D721Med (cell line): ENCODE results near the gene CHCHD6.

Source experiments
- DNase-seq: peaks from one replicate; pipeline ENCODE4 v3.0.0; 2011; ENCODE audit warnings: low spot score; ENCODE audit not compliant: insufficient read length
- FAIRE-seq: peaks from 2 replicates; lab custom pipeline; 2011; peaks lifted over from hg19 to GRCh38; lab: Jason Lieb, UNC
- TF ChIP-seq, protein P1 (sequence below): IDR thresholded peaks from 2 replicates; pipeline ENCODE4 v1.5.1; 2012; ENCODE audit warnings: mild to moderate bottlenecking, control low read depth; ENCODE audit not compliant: insufficient read depth; ENCODE audit errors: missing control alignments

CHCHD6 gene

DNA sequence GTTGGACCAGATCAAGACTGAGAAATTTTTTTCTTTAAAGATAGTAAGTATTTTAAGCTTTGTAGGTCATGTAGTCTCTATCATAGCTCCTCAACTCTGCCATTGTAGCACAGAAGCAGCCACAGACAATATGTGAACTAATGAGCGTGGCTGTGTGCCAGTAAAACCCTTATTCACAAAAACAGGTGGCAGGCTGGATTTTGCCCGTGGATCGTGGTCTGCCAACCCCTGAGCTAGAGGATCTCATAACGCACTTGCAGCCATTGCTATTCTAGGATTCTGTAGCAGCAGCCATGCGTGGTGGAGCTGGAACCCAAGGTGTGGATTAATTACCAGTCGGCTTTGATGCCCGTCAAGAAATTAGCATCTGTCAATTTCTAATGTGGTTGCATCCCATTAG is 210.2 kb downstream of the CHCHD6 start:
- DNase-seq = no peak
- TF ChIP-seq, protein P1, sequence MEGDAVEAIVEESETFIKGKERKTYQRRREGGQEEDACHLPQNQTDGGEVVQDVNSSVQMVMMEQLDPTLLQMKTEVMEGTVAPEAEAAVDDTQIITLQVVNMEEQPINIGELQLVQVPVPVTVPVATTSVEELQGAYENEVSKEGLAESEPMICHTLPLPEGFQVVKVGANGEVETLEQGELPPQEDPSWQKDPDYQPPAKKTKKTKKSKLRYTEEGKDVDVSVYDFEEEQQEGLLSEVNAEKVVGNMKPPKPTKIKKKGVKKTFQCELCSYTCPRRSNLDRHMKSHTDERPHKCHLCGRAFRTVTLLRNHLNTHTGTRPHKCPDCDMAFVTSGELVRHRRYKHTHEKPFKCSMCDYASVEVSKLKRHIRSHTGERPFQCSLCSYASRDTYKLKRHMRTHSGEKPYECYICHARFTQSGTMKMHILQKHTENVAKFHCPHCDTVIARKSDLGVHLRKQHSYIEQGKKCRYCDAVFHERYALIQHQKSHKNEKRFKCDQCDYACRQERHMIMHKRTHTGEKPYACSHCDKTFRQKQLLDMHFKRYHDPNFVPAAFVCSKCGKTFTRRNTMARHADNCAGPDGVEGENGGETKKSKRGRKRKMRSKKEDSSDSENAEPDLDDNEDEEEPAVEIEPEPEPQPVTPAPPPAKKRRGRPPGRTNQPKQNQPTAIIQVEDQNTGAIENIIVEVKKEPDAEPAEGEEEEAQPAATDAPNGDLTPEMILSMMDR = no peak
- no peak for FAIRE-seq

DNA sequence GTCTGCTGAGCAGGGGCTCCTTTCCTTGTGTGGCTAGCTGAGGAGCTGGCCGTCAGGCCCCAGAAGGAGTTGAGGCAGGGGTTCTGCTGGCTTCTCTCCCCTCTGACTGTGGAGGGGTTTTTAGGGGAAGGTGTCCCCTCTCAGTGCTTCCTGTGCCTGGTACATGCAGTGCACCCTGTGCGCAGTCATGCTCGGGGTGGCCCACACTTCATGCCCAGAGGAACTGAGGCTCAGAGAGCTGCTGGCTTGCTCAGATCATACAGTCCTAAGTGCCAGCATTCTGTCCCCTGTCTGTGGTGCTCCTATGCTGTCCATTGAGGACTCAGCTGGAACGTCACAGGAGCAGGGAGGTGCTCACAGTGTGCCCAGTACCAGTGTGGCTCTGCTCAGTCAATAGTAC is 211.0 kb downstream of the CHCHD6 start:
- no peak for DNase-seq
- no peak for FAIRE-seq
- TF ChIP-seq, protein P1 = no peak

DNA sequence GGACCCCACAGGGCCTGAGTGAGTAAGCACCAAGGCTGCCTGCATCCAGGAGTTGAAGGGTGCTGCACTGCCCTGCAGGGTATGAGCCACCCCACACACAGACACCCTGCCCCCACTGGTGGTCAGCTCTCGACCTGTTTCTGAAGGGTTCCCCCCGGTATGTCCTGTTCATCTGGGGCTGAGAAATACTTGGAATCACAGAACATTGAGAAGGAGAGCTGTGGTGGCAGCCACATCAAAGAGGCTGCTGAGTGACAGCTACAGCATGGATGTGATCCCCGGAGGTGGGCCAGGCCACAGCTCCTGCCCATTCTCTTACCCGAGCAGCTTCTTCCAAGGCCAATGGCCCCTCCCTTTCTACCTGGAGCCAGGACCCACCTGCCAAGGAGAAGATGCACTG is 212.5 kb downstream of the CHCHD6 start:
- DNase-seq = no peak
- TF ChIP-seq, protein P1 = no peak
- no peak for FAIRE-seq

DNA sequence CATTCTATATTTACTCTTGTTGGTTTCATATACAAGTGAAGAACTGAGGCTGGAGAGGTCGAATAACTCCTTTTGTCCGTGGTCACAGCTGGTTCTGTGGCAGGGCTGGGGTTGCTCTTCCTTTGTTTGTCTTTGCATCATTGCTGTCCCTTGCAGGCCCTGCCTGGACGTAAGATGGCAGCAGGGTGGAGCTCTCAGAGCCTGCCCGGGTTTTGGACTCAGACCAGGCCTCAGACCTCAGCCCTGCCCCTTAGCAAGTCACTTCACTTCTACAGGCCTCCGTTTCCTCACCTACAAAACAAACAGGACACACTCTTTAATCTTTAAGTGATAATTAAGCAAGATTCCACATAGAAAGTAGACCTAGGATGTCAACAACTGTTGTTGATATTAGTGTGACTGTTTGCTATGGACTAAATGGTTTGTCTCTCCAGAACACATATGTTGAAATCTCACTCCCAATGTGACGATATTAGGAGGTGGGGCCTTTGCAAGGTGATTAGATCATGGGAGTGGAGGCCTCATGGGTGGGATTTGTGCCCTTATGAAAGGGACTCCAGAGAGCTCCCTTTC is 213.3 kb downstream of the CHCHD6 start:
- no peak for DNase-seq
- TF ChIP-seq, protein P1 = no peak
- FAIRE-seq = no peak

DNA sequence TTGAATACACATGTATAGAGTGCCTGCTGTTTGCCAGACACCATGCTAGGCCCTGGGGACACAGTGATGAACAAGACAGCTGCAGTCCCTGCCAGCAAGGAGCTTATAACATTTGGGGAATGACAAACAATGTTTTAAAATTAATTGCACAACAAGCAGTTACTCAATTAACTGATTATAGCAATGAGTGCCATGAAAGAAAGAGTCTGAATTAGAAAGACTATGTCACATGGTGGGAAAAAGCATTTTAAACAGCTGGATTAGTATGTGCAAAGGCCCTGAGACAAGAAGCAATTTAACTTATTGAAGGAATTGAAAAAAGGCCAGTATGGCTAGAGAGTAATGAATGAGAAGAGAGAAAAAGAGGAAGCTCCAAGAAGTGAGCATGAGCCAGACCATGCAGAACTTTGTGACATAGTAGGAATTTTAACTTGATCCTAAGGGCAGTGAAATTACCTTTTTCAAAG is 214.3 kb downstream of the CHCHD6 start:
- TF ChIP-seq, protein P1 = no peak
- DNase-seq (no peak), FAIRE-seq (no peak)

DNA sequence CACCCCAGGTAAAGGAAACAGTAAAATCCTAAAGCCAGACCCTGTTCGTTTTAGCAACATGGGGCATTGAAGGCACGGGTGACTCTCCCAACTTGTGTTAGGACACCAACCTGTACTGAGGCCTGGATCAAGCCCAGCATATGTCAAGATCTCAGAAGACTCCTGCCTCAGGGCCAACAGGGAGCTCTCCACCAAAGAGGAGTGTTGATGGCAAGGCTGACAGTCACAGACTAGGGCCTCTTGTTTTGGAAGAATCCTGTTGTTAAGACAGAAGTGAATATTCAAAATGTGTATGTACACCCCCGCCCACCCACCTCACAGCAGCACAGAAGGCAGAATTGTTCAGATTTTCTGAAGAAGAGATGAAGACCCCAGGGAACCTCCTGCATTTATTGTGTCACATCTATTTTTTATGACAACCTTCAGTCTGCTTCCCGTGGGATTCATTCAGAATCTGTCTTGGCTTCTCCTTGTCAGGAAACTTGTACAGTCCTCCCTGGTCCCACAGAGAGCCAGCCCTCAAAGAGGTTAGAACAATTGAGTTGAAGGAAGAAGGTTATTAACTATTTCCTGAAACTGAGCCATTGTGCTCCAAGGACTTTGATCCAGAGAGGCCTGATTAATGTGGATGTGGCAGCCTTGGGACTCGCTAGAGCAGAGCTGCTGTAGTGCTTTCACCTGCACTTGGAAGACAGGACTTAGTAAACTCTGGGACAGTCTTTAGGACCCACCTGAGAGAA is 217.2 kb downstream of the CHCHD6 start:
- TF ChIP-seq, protein P1 = no peak
- DNase-seq = no peak
- FAIRE-seq = no peak

DNA sequence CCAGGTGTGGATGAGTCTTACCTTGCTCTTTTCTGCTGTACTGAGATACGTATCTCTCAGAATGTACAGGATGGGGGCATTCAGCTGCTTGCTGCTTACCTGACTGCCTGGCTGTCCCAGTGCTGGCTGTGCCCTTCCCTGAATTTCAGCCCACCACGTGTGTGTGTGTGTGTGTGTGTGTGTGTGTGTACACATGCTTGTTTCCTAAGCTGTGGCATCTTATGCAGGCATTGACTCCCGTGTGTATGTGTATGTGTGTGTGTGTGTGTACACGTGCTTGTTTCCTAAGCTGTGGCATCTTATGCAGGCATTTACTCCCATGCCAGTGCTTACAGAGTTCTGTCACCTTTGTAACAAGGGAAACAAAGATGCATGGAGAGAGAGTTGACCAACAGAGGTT is 218.4 kb downstream of the CHCHD6 start:
- TF ChIP-seq, protein P1 = no peak
- no peak for FAIRE-seq
- no peak for DNase-seq
